D721Med (cell line): ENCODE measurements around the gene STIMATE.

ENCODE experiments used
- DNase-seq: peaks from one replicate; pipeline ENCODE4 v3.0.0; 2011; ENCODE audit warnings: low spot score; ENCODE audit not compliant: insufficient read length
- FAIRE-seq: peaks from 2 replicates; lab custom pipeline; 2011; peaks lifted over from hg19 to GRCh38; lab: Jason Lieb, UNC
- CTCF ChIP-seq: IDR thresholded peaks from 2 replicates; pipeline ENCODE4 v1.5.1; 2012; ENCODE audit warnings: mild to moderate bottlenecking, control low read depth; ENCODE audit not compliant: insufficient read depth; ENCODE audit errors: missing control alignments

STIMATE gene

GRCh38 chr3:52795298-52795900, 101.9 kb downstream of the STIMATE start:
- no peak for FAIRE-seq
- no peak for TF ChIP-seq CTCF

GRCh38 chr3:52794612-52795099, 102.7 kb downstream of the STIMATE start, which contains the start of gene ITIH3:
TSS of gene ITIH3 (plus strand) at chr3:52794796. CDS start at chr3:52794804, 8 bp downstream.
- no peak for FAIRE-seq
- no peak for DNase-seq
- no peak for TF ChIP-seq CTCF

More at GRCh38 chr3:52795298-52795900, 101.9 kb downstream of the STIMATE start:
- DNase-seq, result no peak

- FAIRE-seq, result no peak
- DNase-seq, result no peak
These were observed 103.4 kb downstream of the STIMATE start for GRCh38 chr3:52793702-52794611.

GRCh38 chr3:52792961-52793695, 104.2 kb downstream of the STIMATE start:
- no peak for TF ChIP-seq CTCF
- FAIRE-seq, result no peak

More at GRCh38 chr3:52793702-52794611, 103.4 kb downstream of the STIMATE start:
- TF ChIP-seq CTCF, result no peak

GRCh38 chr3:52792413-52792812, 104.9 kb downstream of the STIMATE start:
- DNase-seq, result no peak
- no peak for FAIRE-seq
- TF ChIP-seq CTCF, result no peak

More at GRCh38 chr3:52792961-52793695, 104.2 kb downstream of the STIMATE start:
- DNase-seq, result no peak

GRCh38 chr3:52791928-52792327, 105.4 kb downstream of the STIMATE start:
- no peak for DNase-seq
- no peak for TF ChIP-seq CTCF
- no peak for FAIRE-seq
